Activated T-cell treated with anti-CD3 and anti-CD28 coated beads for 1 hour (primary cell): ENCODE data around the gene MAP2K6.

ENCODE experiments used
- DNase-seq: peaks from one replicate; pipeline ENCODE4 v3.0.0-alpha.2; 2020; ENCODE audit warnings: low read depth

MAP2K6 gene

GRCh38 chr17:69578385-69578936, 164.0 kb downstream of the MAP2K6 start:
- DNase-seq = no peak

GRCh38 chr17:69579961-69580677, 165.6 kb downstream of the MAP2K6 start:
- no peak for DNase-seq

DNA sequence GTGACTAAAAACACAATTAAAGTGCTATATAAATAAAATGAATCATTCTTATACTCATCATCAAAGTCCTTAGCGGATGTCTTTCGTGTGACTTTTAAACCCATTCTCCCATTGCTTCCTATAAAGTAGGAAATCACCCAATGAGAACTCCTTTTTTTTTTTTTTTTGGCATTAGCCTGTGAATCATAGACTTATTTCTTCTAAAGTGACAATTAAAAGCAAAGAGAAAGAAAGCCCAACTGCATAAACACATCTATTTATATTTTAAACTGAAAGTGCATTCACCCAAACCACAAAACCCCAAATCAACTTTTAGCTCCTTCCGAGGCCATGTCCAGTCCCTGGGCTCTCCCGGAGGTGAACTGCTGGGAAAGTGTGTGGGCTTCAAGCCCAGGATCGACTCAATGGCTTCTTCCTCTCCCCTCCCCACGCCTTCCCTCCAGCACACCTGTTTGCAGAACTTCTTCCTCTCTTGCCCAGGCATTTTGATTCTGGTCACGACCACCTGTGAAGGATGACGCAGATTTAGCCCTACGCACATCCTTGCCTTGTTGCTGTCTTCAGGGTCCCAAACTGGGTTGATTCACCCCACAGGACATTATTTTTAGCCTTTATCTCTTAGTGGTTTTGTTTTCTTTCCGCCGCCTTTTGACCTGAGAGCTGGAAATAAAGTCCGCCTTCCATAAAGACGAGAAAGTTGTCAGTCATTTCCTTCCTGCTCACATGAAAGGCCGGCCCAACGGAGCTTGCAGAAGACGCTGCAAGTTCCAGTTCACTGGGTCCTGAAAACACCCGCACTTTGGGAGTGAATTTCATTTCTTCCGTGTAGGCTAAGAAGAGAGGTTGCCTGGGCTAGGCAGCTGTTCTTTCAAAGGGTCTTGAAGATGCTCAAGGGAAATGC, 166.8 kb downstream of the MAP2K6 start:
- no peak for DNase-seq

DNA sequence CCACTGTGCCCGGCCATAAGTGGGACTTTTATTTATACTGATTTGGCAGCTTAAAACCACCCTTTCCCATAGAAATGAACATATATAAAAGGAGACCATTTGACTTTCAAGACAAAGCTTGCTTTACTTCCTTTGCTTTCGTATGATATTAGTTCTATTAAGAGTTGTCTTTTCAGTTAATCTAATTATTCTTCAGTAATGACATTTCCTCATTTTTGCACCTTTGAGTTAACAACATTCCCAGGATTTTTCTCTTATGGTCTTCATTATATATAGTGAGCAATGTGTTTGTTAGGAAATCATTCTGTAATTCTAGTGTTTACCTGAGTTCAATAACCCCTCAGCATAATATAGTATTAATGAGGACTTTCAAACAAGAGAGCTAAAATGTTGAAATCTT, 173.8 kb downstream of the MAP2K6 start:
- DNase-seq = no peak

GRCh38 chr17:69588827-69589239, 174.3 kb downstream of the MAP2K6 start:
- DNase-seq = no peak

GRCh38 chr17:69590671-69591070, 176.2 kb downstream of the MAP2K6 start:
- no peak for DNase-seq

DNA sequence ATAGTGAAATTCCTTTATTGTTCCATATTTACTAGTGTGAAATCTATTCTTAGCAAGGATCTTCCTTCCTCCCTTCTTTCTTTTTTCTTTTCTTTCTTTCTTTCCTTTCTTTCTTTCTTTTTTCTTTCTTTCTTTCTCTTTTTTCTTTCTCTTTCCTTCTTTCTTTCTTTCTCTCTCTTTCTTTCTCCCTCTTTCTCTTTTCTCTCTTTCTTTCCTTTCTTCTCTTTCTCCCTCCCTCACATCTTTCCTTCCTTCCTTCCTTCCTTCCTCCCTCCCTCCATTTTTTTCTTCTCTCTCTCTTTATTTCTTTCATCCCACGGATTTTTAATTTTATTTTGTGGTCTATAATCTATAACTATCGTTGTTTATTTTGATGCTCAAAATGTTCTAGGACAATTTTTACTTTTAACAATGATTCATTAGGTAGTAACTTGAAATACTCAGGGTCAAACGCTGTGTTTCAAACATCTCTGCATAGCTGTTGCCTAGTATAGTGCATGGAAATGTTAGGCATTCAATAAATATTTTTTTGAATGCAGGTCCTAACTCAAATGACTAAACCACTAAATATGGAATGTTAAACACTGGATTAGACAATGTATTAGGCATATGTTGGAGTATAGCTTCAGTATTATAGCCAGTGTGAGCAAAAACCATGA, 178.3 kb downstream of the MAP2K6 start:
- no peak for DNase-seq

DNA sequence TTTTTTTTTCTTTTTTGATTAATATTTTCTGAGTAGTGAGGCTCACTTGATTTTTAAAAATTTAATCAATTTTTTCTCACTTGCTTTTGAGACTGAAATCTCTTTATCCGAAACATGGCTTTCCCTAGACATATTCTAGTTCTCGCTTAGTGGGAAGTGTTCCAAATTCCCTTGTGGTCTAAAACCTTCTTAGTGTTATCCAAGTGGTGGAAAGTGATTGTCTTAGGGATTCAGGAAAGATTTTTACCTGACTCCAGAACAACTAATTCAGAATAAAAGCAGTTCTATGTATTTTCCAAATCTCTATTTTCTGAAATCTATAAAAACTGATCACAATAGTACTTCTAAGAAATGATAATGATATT, 178.8 kb downstream of the MAP2K6 start:
- DNase-seq = no peak

DNA sequence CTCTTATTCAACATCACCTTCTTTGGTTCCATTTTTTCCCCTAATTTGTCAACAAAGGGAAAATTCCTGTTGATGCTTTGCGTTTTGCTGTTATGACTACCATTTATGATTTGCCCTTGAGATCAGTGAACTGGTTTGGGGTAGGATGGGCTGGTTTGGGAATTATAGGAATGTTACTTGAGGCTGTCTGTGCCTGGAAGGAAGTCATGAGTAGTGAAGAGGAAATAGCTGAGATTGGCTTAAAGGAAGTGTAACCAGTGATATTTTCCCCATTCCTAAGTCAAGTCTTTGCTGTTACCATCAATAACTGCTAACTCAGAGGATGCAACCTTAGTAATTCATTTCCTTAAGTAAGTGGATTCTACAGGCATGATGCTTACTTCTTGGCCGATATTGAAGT, 179.2 kb downstream of the MAP2K6 start:
- no peak for DNase-seq

DNA sequence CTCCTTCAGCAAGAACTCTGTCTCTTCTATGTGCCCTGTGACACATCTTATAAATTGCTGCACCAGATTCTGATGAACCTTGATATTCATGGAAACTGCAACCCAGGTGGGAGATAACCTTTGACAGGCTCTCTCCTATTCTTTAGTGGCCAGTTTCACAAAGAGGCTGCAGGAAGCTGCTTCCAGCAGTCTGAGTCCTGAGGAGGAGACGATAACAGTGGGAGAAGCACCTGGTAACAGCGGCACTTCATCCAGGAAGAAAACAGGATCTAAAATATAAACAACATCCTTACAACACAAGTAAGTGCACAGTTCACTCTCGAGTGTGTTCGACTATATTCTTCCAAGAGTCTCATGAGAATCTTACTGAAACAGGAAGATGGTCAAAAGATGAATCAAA, 180.1 kb downstream of the MAP2K6 start:
- DNase-seq = no peak

DNA sequence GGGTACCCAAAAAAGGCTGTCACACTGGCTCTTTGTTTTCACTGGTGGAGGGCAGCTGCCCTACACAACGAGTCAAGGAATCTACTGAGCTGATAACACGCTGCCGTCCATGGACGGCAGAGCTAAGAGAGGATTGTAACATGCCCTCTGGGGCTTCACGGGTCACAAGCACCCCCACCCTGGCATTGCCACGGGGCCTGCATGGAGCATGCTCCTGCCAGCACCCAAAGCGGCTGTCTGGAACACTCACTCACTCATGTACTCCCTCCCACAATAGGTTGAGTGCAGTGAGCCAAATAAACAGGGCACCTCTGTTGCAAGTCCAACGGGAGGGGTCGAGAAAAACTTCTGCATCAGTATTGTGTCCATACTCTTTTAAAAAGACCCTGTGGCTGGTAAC, 181.6 kb downstream of the MAP2K6 start:
- no peak for DNase-seq

GRCh38 chr17:69597898-69598692, 183.6 kb downstream of the MAP2K6 start:
- DNase-seq = no peak

DNA sequence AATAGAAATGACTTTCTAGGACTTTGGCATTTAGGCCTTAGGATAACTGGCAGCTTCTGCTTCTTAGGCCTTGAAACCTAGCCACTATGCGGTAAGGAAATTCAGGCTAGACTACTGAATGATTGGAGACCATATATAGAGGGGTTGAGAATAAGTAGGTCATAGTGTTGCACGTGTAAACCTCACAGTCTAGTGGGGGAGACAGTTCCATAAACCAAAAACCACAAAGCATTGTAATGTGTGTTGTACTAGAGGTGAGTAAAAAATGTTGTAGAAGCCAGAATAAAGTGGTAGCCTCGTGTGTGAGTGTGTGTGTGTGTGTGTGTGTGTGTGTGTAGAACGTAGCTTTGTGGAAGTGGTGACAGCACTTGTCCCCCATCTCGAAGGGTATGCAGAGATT, 188.5 kb downstream of the MAP2K6 start:
- DNase-seq = no peak
